Aorta (tissue), 5 donors: ENCODE results near the gene ZDHHC3. TPM values are rescaled to one million over a fixed set of nuclear protein-coding genes. Genes with fewer than 3 reads are reported as not detected.

Experiments used
- ATAC-seq: fragments of 200-7000 bp; cut with Tn5 transposase; one replicate; pipeline ENCODE4 v1.9.1; 2022; ENCODE audit warnings: moderate library complexity; ENCODE audit not compliant: low FRiP score
- DNase-seq, 2 donors: peaks; one replicate each; pipeline ENCODE4 v3.0.0-alpha.2; 2020
- H3K27ac ChIP-seq, 2 donors: one replicate each; pipeline ENCODE4 v1.5.1; 2013; ENCODE audit warnings: low read length in 2 of 2, mild to moderate bottlenecking in 2 of 2, moderate library complexity in 2 of 2, control low read depth in 1 of 2, inconsistent platforms in 1 of 2, low read depth in 1 of 2
- H3K27me3 ChIP-seq, 2 donors: one replicate each; pipeline ENCODE4 v1.6.1; 2013; ENCODE audit warnings: control low read depth in 1 of 2, low read length in 1 of 2, mild to moderate bottlenecking in 1 of 2, moderate library complexity in 1 of 2; ENCODE audit not compliant: insufficient read depth in 2 of 2, control insufficient read depth in 1 of 2
- H3K36me3 ChIP-seq, 2 donors: one replicate each; pipeline ENCODE4 v1.6.1; 2013; ENCODE audit warnings: control low read depth in 1 of 2, low read length in 1 of 2, mild to moderate bottlenecking in 1 of 2; ENCODE audit not compliant: insufficient read depth in 2 of 2, control insufficient read depth in 1 of 2
- H3K4me1 ChIP-seq, 2 donors: one replicate each; pipeline ENCODE4 v1.6.1; 2013; ENCODE audit warnings: low read length in 2 of 2, control low read depth in 1 of 2, mild to moderate bottlenecking in 1 of 2, moderate library complexity in 1 of 2; ENCODE audit not compliant: insufficient read depth in 2 of 2, control insufficient read depth in 1 of 2
- H3K4me3 ChIP-seq, 2 donors: one replicate each; pipeline ENCODE4 v1.5.1; 2013; ENCODE audit warnings: low read length in 2 of 2, control low read depth in 1 of 2, mild to moderate bottlenecking in 1 of 2
- H3K9me3 ChIP-seq: one replicate; pipeline ENCODE4 v1.6.1; 2013; ENCODE audit warnings: mild to moderate bottlenecking, low read length; ENCODE audit not compliant: control insufficient read depth
- WGBS, 2 donors: extraction: QIAGEN DNeasy Blood & Tissue Kit; methylation state at CpG; one replicate each; pipeline ENCODE4 v1.1.7; 2013; 5-methylcytosine and 5-hydroxymethylcytosine counted together
- intact Hi-C, 2 donors: fragments of 100-400 bp; cut with DNase I; formaldehyde crosslinking; loops; one replicate each; pipeline versions ENCODE4 v1.14.2 to v1.15.0; 2022
- polyA plus RNA-seq, 2 donors: library from polyadenylated mRNA; stranded (reverse); fragments of 200-250 nt; gene quantifications; one replicate each; pipeline ENCODE4 v1.2.3, GENCODE V29; 2013
- total RNA-seq, 2 donors: library from RNA; stranded (reverse); fragmentation: NEBNext Ultra II Directional; extraction: Animal tissue kit (Norgen Biotek cat#: 25700); gene quantifications; one replicate each; pipeline ENCODE4 v1.2.1, GENCODE V29; 2021
- donor health status: healthy with polysubstance abuse.
- donor health status: Bipolar disorder and iron deficiency.
- donor health status: DM: no; HTN: no; CAD: no.
- donor health status: DM: no; HTN: no; CAD: no.
- donor health status: DM: yes; HTN: yes; CAD: no.

Gene ZDHHC3
- total and polyA plus RNA-seq, 4 donors = 44.8 to 62.2 (median 55.0) TPM

DNA sequence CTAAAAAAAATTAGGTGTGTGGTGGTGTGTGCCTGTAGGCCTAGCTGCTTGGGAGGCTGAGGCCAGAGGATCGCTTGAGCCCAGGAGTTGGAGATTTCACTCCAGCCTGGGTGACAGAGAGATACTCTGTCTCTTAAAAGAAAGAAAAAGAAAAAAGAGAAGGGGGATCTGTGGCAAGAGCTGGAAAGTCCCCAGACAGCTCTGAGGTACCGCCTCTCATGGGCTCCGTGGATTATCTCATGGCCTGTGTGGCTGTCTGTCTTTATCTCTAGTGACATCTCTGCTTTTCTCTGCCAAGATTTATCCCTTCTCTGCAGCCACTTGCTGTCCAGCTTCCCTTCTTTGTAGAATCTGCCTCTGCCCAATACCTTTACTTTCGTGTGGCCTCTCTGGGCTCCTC lies 5.8 kb upstream of the ZDHHC3 start:
- 95 to 96% methylated on average over 4 of the region's 4 CpGs for WGBS, 2 donors
- intact Hi-C loops = no loop called here
- H3K27me3 ChIP-seq = no peaks in the 10 kb centered on the region
- no peak for ATAC-seq
- H3K36me3 ChIP-seq = no peaks in the 10 kb centered on the region
- no peaks in the 10 kb centered on the region for H3K9me3 ChIP-seq
- peaks cover 0 to 3% of the 10 kb centered on the region in 2 donors for H3K4me1 ChIP-seq
- DNase-seq = no peak
- H3K27ac ChIP-seq = no peak overlapping the region
- no peak overlapping the region for H3K4me3 ChIP-seq

DNA sequence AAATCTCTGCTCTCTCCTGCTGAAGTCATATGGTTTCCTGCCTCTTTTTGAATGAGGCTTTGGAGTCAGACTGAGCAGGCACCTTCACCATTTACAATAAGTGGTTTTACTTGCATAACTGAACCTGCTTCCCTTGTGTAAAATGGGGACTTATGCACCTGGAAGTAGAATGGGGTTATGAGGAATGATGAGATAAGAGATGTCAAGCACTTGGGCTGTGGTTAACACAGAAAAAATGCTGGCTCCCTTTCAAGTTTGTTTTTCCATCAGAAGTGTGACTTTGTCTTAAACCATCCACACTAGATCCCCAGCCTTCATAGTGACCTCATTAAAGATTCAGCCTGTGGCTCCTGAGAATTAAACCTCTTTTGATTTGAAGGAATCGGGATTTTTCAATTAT lies 5.2 kb upstream of the ZDHHC3 start:
- Histone ChIP-seq H3K27ac (no peak overlapping the region), H3K4me1 (peaks cover 0 to 3% of the 10 kb centered on the region in 2 donors), H3K27me3 (no peaks in the 10 kb centered on the region), H3K9me3 (no peaks in the 10 kb centered on the region), H3K4me3 (no peak overlapping the region), H3K36me3 (no peaks in the 10 kb centered on the region)
- 92 to 98% methylated on average over 1 of the region's 1 CpG for WGBS, 2 donors
- DNase-seq (no peak), ATAC-seq (no peak)
- intact Hi-C loops = no loop called here

DNA sequence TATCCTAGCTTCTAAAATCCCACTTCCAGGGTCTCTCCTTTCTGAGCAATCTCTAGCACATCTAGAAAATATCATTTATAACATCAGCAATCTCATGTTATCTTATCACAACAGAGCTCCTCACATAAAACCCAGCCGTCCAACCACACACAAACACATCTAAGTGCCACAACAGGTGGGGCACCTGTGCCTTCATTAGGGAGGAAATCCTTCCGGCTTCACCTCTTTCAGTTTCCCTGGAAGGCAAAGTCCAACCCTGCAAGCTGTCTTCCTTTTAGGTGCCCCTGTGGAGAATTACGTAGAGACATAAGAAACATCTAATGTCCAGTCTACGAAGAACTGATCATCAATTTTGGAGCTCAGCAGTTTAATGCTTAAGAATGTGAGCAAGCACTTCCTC lies 1.6 kb downstream of the ZDHHC3 start:
- H3K9me3 ChIP-seq = no peaks in the 10 kb centered on the region
- no peak for DNase-seq
- H3K4me1 ChIP-seq = peaks cover 0 to 3% of the 10 kb centered on the region in 2 donors
- no peaks in the 10 kb centered on the region for H3K27me3 ChIP-seq
- no peak for ATAC-seq
- intact Hi-C loops = no loop called here
- H3K4me3 ChIP-seq = no peak overlapping the region
- no peak overlapping the region for H3K27ac ChIP-seq
- H3K36me3 ChIP-seq = no peaks in the 10 kb centered on the region
- 79 to 87% methylated on average over 4 of the region's 4 CpGs for WGBS, 2 donors

DNA sequence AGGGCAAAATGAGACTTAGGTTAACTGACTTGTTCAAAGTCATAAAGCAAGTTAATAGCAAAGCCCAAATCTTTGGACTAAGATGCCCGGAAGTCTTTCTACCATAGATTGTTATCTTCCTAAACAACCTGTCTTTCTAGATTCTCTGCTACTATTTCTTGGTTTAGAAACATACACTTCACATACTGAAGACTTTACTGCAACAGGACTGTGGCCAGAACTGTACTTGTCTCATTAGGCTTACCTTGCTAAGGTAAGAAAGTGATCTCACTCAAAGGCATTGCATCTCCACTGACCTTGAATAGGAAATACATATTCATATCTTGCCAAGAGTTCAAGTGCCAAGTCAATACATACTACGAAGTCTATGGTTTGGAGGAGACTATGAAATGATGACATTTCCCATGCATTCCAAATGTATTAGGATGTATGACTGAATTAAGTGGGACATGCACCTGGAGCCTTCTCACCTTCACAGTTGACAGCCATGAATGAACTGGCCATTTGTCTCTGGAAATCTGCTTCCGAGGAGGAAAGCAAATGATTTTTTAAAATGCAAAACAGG lies 5.0 kb downstream of the ZDHHC3 start:
- no peaks in the 10 kb centered on the region for H3K27me3 ChIP-seq
- intact Hi-C loops = no loop called here
- 80 to 82% methylated on average over 3 of the region's 3 CpGs for WGBS, 2 donors
- H3K9me3 ChIP-seq = no peaks in the 10 kb centered on the region
- H3K36me3 ChIP-seq = no peaks in the 10 kb centered on the region
- no peaks in the 10 kb centered on the region for H3K4me1 ChIP-seq
- ATAC-seq = no peak
- DNase-seq = no peak
- no peak overlapping the region for H3K27ac ChIP-seq
- no peak overlapping the region for H3K4me3 ChIP-seq

DNA sequence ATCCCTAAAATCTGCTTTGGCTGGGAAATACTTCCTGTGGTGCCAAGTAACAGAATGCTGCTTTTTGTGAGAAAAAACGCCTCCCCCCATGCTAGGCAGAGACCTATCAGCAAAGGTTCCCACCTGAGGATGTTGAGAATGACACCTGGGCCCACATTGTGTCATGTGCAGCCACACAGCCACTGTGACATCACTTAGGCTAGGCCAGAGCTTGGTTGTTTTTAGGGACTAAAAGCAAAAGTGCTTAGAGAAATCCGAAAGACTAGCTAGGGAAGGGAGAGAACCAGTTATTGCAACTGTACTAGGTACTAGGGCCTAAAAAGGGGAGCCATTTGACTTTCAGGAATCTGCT lies 6.2 kb downstream of the ZDHHC3 start:
- no peak for DNase-seq
- Histone ChIP-seq H3K36me3 (no peaks in the 10 kb centered on the region), H3K27me3 (no peaks in the 10 kb centered on the region), H3K4me1 (no peaks in the 10 kb centered on the region), H3K4me3 (no peak overlapping the region), H3K27ac (no peak overlapping the region), H3K9me3 (no peaks in the 10 kb centered on the region)
- no peak for ATAC-seq
- intact Hi-C loops = no loop called here
- 75 to 76% methylated on average over 2 of the region's 2 CpGs for WGBS, 2 donors

DNA sequence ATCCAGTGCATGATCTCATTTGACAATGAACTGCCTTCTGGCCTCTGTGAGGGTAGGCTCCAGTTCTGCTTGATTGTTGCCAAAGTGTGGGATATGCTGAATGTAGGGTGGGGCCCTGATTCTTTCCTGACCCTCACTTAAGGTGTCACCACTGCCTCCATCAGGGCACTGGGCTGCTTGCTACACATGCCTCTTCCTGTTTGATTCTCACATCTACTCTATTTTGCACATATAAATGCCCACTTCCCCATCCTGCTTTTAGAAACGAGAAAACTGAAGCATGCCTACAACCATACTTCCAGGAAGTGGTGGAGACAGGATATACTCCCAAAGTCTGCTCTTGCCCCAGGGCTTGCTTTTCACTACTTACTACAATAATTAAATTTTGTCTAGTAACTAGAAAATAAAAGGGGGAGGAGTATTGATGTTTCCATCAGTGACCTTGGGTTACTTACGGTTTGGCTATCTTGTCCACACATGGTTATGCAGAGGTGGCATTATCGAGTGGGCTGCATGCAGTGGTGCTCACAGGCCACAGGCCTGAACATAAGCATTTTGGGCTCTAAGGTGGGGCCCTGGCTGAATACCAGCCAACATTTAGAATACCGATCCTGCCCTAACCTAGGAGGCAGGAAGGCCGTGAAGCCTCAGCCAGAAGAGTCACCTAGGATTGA lies 6.7 kb downstream of the ZDHHC3 start:
- intact Hi-C loops = no loop called here
- Histone ChIP-seq H3K36me3 (no peaks in the 10 kb centered on the region), H3K9me3 (no peaks in the 10 kb centered on the region), H3K27ac (no peak overlapping the region), H3K27me3 (no peaks in the 10 kb centered on the region), H3K4me3 (no peak overlapping the region), H3K4me1 (no peaks in the 10 kb centered on the region)
- 90 to 92% methylated on average over 5 of the region's 5 CpGs for WGBS, 2 donors
- ATAC-seq (no peak), DNase-seq (no peak)

DNA sequence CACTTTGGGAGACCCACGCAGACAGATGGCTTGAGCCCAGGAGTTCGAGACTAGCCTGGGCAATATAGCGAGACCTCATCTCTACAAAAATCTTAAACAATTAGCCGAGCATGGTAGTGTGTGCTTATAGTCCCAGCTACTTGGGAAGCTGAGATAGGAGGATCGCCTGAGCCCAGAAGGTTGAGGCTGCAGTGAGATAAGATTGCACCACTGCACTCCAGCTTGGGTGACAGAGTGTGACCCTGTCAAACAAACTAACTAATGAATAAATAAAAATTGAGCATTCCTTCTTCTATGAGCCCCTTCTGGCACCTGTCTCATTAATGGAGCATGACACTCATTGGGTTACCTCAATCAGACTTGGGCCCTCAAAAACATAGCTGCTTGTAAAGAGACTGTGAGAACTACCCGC lies 7.5 kb downstream of the ZDHHC3 start:
- 92 to 96% methylated on average over 6 of the region's 6 CpGs for WGBS, 2 donors
- intact Hi-C loops = no loop called here
- no peak for DNase-seq

DNA sequence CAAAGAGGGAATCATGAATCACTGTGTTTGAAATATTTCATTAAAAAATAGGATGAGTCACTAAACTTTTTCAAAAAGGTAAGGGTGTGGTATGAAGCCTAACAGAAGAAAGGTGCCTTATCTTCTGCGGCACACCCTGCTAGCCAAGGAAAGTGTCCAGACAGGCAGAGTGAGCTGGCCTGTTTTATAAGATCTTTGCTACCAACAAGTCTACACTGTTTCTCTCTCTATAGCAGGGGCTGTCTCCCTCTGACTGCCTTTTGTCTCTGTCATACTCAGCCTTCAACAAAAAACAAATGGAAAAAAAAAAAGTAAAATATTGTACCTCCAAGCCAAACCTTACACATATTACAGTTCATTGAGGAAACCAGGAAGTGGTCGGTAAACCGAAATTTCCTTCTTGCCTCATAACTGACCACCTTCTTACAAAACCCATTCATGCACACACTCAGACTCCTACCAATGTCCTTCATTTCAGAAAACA lies 9.1 kb downstream of the ZDHHC3 start:
- DNase-seq (no peak), ATAC-seq (no peak)
- intact Hi-C loops = no loop called here
- no peaks in the 10 kb centered on the region for H3K27me3 ChIP-seq
- no peak overlapping the region for H3K27ac ChIP-seq
- 87 to 94% methylated on average over 3 of the region's 3 CpGs for WGBS, 2 donors
- no peak overlapping the region for H3K4me3 ChIP-seq
- H3K9me3 ChIP-seq = no peaks in the 10 kb centered on the region
- H3K4me1 ChIP-seq = no peaks in the 10 kb centered on the region
- H3K36me3 ChIP-seq = no peaks in the 10 kb centered on the region

More for the DNA sequence above, 7.5 kb downstream of the ZDHHC3 start:
- no peaks in the 10 kb centered on the region for H3K9me3 ChIP-seq
- H3K36me3 ChIP-seq = no peaks in the 10 kb centered on the region
- H3K27ac ChIP-seq = no peak overlapping the region
- no peak for ATAC-seq
- H3K4me1 ChIP-seq = no peaks in the 10 kb centered on the region
- H3K27me3 ChIP-seq = no peaks in the 10 kb centered on the region
- no peak overlapping the region for H3K4me3 ChIP-seq

DNA sequence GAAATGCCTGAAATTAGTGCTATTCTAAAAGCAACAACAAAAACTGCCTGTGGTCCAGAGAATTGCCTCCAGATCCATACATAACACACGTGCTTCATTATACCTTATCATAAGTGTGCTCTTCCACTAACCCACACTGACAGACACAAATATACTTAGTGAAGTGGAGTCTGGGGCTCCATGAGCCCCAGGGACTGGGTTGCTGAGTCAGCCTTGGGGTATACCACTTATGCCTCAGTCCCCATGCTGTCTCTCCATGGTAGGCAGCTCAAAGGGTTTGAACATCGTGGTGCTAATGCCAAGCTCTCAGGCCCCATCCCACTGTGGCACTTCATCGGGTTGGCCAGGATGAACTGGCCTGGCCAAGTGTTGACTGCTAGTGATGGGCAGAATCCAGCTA lies 10.8 kb downstream of the ZDHHC3 start:
- H3K4me3 ChIP-seq = no peak overlapping the region
- H3K9me3 ChIP-seq = no peaks in the 10 kb centered on the region
- no peaks in the 10 kb centered on the region for H3K4me1 ChIP-seq
- DNase-seq = peak in 1 of 2 donors; percentile 42
- peak; percentile 10 for ATAC-seq
- 84 to 92% methylated on average over 3 of the region's 3 CpGs for WGBS, 2 donors
- no peaks in the 10 kb centered on the region for H3K27me3 ChIP-seq
- intact Hi-C loops = no loop called here
- no peak overlapping the region for H3K27ac ChIP-seq
- H3K36me3 ChIP-seq = no peaks in the 10 kb centered on the region
